ENCODE measurements around the gene SUCLG1. TPM values are rescaled to one million over a fixed set of nuclear protein-coding genes. Genes with fewer than 3 reads are reported as not detected.
A peak's percentile ranks its signal among the peaks of the same experiment; 100 is the strongest.

The SUCLG1 gene
- total RNA-seq: 51.5 and 52.7 TPM in 2 replicates
- long read RNA-seq, transcript SUCLG1-201 (9 exons, 1,475 nt): major isoform, 144 of 160 reads
- long read RNA-seq, partial matches to known transcripts: 7 of 160 reads
- long read RNA-seq, other reads (novel, unspliced or antisense): 9 of 160 reads

DNA sequence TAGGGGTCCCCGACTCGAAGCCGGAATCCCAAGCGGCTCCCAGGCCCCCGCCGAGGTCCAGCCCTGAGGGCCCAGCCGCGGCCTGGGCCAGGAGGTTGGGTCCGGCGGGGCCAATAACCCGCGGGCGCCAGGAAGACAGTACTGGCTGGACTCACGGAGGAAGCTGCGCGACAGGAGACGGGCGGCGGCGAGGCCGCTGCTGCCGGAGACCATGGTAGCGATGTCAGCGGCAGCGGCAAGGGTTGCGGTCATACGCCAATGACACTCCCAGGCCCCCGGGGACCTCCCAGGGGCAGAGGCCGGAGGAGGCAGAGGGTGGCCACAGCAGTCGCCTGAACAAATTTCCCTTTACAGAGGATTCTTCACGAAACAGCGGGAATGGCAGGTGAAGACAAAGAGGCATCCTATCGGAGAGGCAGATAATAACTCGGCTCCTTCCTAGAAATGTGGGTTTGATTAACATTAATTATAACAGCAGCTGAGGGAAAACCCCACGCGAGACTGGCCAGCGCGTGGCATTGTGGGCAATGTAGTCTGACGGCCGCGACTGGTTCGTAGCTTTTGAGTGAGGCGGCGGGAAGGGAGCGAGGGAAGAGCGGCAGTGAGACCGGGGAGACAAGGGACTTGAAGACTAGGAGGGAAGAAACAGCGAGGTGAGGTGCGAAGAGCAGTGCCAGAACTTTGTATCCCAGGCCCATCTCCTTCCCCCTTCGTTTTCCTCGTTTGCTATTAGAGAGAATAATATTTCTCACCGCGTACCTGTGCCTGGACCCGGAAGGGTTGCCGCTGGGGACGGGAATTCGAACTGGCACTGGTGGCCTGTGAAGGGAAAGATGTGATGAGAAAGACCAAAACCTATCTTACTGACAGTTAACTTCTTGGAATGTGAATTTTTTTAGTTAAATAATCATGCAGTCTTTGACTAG is at the start of gene SUCLG1:
Gene SUCLG1, minus strand, starts transcription at position 263 of the 926 bp plus-strand sequence. Its CDS starts 11 bp downstream, at position 252.
- peak within 1 kb of the TSS; percentile 100 for H3K27ac Mint-ChIP-seq (ENCODE audit: unreplicated experiment)
- TF ChIP-seq, protein P1, sequence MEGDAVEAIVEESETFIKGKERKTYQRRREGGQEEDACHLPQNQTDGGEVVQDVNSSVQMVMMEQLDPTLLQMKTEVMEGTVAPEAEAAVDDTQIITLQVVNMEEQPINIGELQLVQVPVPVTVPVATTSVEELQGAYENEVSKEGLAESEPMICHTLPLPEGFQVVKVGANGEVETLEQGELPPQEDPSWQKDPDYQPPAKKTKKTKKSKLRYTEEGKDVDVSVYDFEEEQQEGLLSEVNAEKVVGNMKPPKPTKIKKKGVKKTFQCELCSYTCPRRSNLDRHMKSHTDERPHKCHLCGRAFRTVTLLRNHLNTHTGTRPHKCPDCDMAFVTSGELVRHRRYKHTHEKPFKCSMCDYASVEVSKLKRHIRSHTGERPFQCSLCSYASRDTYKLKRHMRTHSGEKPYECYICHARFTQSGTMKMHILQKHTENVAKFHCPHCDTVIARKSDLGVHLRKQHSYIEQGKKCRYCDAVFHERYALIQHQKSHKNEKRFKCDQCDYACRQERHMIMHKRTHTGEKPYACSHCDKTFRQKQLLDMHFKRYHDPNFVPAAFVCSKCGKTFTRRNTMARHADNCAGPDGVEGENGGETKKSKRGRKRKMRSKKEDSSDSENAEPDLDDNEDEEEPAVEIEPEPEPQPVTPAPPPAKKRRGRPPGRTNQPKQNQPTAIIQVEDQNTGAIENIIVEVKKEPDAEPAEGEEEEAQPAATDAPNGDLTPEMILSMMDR (conservative IDR thresholded peaks at IDR 0.05): no peak
- peaks cover 29% of the 10 kb centered on the region for H3K4me1 Mint-ChIP-seq
- peak within 1 kb of the TSS; percentile 91 for H3K4me3 Mint-ChIP-seq
- no peaks in the 10 kb centered on the region for H3K9me3 Mint-ChIP-seq
- no peaks in the 10 kb centered on the region for H3K27me3 Mint-ChIP-seq (ENCODE audit: low read depth)
- DNase-seq (ENCODE audit: low read depth, low spot score): peak; percentile 79
- peaks cover 5% of the 10 kb centered on the region for H3K36me3 Mint-ChIP-seq (ENCODE audit: low read depth)

DNA sequence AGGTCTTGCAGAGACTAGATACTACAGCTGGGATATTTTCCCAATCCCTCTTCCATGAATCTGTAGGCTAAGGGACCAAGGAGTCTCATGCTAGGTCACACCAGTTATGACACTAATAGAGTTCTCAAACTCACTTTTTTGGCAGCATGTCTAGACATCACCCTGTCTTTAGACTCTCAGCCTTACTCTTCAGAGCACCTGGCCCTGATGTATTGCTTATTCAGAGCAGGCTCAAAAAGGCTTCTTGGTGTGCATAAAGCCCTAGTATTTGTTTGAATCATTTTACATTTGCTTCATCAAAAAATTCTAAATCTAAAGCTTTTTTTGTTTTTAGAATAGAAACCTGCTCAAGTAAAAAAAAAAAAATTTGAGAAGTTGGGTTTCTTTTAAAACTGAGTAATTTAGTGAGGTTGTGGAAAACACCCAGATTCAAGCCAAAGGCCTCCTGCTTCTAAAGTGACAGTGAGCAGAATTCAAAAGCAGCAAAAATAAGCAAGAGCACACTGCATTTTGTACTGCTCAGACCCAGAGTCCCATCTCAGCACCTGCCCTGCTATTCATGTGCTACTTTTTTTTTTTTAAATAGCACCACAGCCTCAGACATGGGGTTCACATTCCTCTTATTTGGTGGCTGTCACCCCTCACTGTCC is 39.2 kb upstream of the SUCLG1 start:
- H3K36me3 Mint-ChIP-seq (ENCODE audit: low read depth): no peaks in the 10 kb centered on the region
- no peak overlapping the region for H3K27ac Mint-ChIP-seq (ENCODE audit: unreplicated experiment)
- no peak overlapping the region for H3K4me3 Mint-ChIP-seq

DNA sequence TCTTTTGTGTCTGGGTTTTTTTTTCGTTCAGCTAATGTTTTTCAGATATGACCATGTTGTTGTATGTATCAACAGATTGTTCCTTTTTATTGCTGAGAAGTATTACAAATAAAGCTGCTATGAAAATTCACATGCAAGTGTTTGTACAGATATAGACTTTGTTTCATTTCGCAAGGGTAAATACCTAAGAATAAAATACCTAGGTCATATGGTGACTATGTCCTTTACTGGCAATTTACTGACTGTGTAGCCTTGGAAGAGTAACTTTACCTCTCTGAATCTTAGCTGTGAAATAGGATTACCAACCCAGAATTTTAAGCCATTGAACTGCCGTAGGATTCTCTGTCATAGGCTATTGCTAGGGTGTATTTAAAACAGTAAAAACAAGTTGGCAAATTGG is 38.2 kb upstream of the SUCLG1 start:
- H3K4me1 Mint-ChIP-seq: no peaks in the 10 kb centered on the region
- no peak overlapping the region for H3K4me3 Mint-ChIP-seq
- no peaks in the 10 kb centered on the region for H3K36me3 Mint-ChIP-seq (ENCODE audit: low read depth)
- DNase-seq (ENCODE audit: low read depth, low spot score): no peak
- H3K27me3 Mint-ChIP-seq (ENCODE audit: low read depth): peaks cover 3% of the 10 kb centered on the region
- TF ChIP-seq, protein P1 (conservative IDR thresholded peaks at IDR 0.05): no peak
- peaks cover 10% of the 10 kb centered on the region for H3K9me3 Mint-ChIP-seq
- no peak overlapping the region for H3K27ac Mint-ChIP-seq (ENCODE audit: unreplicated experiment)

More for the DNA sequence above, 39.2 kb upstream of the SUCLG1 start:
- H3K9me3 Mint-ChIP-seq: peaks cover 14% of the 10 kb centered on the region
- peaks cover 3% of the 10 kb centered on the region for H3K27me3 Mint-ChIP-seq (ENCODE audit: low read depth)
- TF ChIP-seq, protein P1 (conservative IDR thresholded peaks at IDR 0.05): no peak
- no peak for DNase-seq (ENCODE audit: low read depth, low spot score)
- no peaks in the 10 kb centered on the region for H3K4me1 Mint-ChIP-seq

DNA sequence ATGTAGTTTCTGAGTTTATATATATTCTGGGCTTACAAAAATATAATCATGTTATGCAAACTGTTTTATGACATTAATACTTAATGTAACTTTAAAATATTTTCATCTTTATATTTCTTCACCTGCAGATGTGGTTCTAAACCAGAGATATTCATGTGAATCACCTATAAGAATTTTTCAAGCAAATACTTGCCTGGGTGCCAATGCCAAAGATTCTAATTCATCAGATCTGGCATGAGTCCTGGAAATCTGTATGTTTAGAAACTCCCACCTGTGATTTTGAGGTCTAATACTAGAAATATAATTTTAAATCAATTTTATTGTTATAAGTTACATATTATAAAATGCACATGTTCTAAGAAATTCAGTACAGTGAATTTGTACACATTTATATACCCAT is 37.3 kb upstream of the SUCLG1 start:
- H3K36me3 Mint-ChIP-seq (ENCODE audit: low read depth): no peaks in the 10 kb centered on the region
- H3K4me1 Mint-ChIP-seq: no peaks in the 10 kb centered on the region
- H3K4me3 Mint-ChIP-seq: no peak overlapping the region
- peaks cover 3% of the 10 kb centered on the region for H3K9me3 Mint-ChIP-seq
- no peak for DNase-seq (ENCODE audit: low read depth, low spot score)
- peaks cover 3% of the 10 kb centered on the region for H3K27me3 Mint-ChIP-seq (ENCODE audit: low read depth)
- TF ChIP-seq, protein P1 (conservative IDR thresholded peaks at IDR 0.05): no peak
- no peak overlapping the region for H3K27ac Mint-ChIP-seq (ENCODE audit: unreplicated experiment)

DNA sequence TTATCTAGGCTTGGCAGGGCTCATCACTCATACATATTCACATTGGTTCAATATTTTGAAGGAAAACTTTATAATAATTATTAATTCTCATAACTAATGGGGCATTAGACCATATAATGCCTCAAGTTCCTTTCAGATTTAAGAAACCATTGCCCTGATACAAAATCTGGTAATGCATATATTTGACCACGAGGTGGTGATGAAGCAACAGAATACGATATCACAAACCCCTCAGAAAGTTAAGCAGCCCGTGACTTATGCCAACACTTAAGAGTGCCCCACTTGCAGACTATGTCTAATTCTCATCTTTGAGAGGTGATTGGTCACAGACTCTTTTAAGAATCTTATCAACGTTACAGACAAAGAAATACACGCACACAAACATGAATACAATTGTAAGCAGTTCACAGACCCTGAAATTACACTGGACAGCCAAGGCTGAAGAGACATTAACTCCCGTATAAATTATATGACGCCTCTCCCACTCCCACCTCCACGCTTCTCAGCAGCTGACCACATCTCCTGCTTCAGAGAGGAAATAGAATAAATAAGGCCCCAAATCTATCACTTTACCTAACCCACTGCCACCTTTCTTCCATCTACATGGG is 36.6 kb upstream of the SUCLG1 start:
- peaks cover 3% of the 10 kb centered on the region for H3K27me3 Mint-ChIP-seq (ENCODE audit: low read depth)
- no peak overlapping the region for H3K4me3 Mint-ChIP-seq
- H3K36me3 Mint-ChIP-seq (ENCODE audit: low read depth): no peaks in the 10 kb centered on the region
- H3K27ac Mint-ChIP-seq (ENCODE audit: unreplicated experiment): no peak overlapping the region
- no peaks in the 10 kb centered on the region for H3K4me1 Mint-ChIP-seq
- DNase-seq (ENCODE audit: low read depth, low spot score): peak; percentile 10
- TF ChIP-seq, protein P1 (conservative IDR thresholded peaks at IDR 0.05): peak; percentile 82
- H3K9me3 Mint-ChIP-seq: peaks cover 3% of the 10 kb centered on the region
